A673 (cell line): Measurements from ENCODE around the gene LTC4S. TPM values are rescaled to one million over a fixed set of nuclear protein-coding genes. Genes with fewer than 3 reads are reported as not detected.

Experiments
- BruUV-seq: library from RNA; stranded (reverse); fragments of 400-500 nt; replicated peaks from 2 replicates; lab custom pipeline; 2021; lab: Mats Ljungman, UMichigan
- CTCF ChIA-PET: fragments of 300-600 bp; sonication (Branson Sonifier 250); formaldehyde crosslinking; loops from one replicate; lab custom pipeline; 2022; ENCODE audit warnings: antibody characterized with exemption; lab: Charles Lee
- POLR2A ChIA-PET: fragments of 300-600 bp; sonication (Branson Sonifier 250); formaldehyde crosslinking; loops from one replicate; lab custom pipeline; 2022; ENCODE audit warnings: antibody characterized with exemption; ENCODE audit not compliant: low non-redundant PET; lab: Charles Lee
- DNase-seq: peaks from one replicate; pipeline ENCODE4 v3.0.0-alpha.2; 2015; ENCODE audit warnings: low spot score
- H3K27ac ChIP-seq: fragments of 200-600 bp; sonication (generic); 2 replicates; pipeline ENCODE4 v1.5.1; 2016; ENCODE audit warnings: mixed run types, low read depth, mild to moderate bottlenecking, mixed read lengths, antibody characterized with exemption, low read length; ENCODE audit not compliant: poor library complexity, severe bottlenecking
- H3K27me3 ChIP-seq: fragments of 200-600 bp; sonication (generic); replicated peaks from 2 replicates; pipeline ENCODE4 v1.6.1; 2017; ENCODE audit warnings: mixed run types, low read depth, mild to moderate bottlenecking, mixed read lengths, antibody characterized with exemption, low read length; ENCODE audit not compliant: insufficient read depth, poor library complexity
- H3K36me3 ChIP-seq: fragments of 200-600 bp; sonication (generic); 2 replicates; pipeline ENCODE4 v1.6.1; 2016; ENCODE audit warnings: mixed run types, mild to moderate bottlenecking, mixed read lengths, antibody characterized with exemption, low read length; ENCODE audit not compliant: insufficient read depth, poor library complexity, severe bottlenecking
- H3K4me1 ChIP-seq: fragments of 200-600 bp; sonication (generic); 2 replicates; pipeline ENCODE4 v1.6.1; 2017; ENCODE audit warnings: mixed run types, mild to moderate bottlenecking, mixed read lengths, antibody characterized with exemption, low read length; ENCODE audit not compliant: insufficient read depth, poor library complexity, severe bottlenecking
- H3K4me3 ChIP-seq: fragments of 200-600 bp; sonication (generic); 2 replicates; pipeline ENCODE4 v1.5.1; 2016; ENCODE audit warnings: low read depth, mixed run types, mild to moderate bottlenecking, mixed read lengths, low read length; ENCODE audit not compliant: poor library complexity, severe bottlenecking
- H3K9me3 ChIP-seq: fragments of 200-600 bp; sonication (generic); 2 replicates; pipeline ENCODE4 v1.6.1; 2016; ENCODE audit warnings: mixed run types, low read depth, mild to moderate bottlenecking, mixed read lengths, antibody characterized with exemption, low read length; ENCODE audit not compliant: poor library complexity, severe bottlenecking
- EZH2 ChIP-seq: fragments of 200-600 bp; sonication (generic); IDR thresholded peaks from 2 replicates; pipeline ENCODE4 v1.6.1; 2017; ENCODE audit warnings: borderline replicate concordance, low read depth, mild to moderate bottlenecking, mixed read lengths, antibody characterized with exemption, low read length; ENCODE audit not compliant: poor library complexity, severe bottlenecking
- intact Hi-C: fragments of 100-400 bp; cut with micrococcal nuclease; formaldehyde crosslinking; loops from one replicate; pipeline ENCODE4 v1.10.0; 2022; ENCODE audit not compliant: unreplicated experiment
- total RNA-seq: library from RNA; stranded (reverse); gene quantifications from 2 replicates; pipeline ENCODE4 v1.2.3, GENCODE V29; 2021
- TF ChIP-seq, protein P1 (sequence below): fragments of 300-800, 200-600 bp; sonication (generic); conservative IDR thresholded peaks from 2 replicates; pipeline ENCODE4 v1.5.1; 2017; ENCODE audit warnings: low read depth, mild to moderate bottlenecking, antibody characterized with exemption, low read length, moderate library complexity, mixed read lengths

The LTC4S gene
- total RNA-seq, 1 experiment from 2014 or later: 0.58 TPM

DNA sequence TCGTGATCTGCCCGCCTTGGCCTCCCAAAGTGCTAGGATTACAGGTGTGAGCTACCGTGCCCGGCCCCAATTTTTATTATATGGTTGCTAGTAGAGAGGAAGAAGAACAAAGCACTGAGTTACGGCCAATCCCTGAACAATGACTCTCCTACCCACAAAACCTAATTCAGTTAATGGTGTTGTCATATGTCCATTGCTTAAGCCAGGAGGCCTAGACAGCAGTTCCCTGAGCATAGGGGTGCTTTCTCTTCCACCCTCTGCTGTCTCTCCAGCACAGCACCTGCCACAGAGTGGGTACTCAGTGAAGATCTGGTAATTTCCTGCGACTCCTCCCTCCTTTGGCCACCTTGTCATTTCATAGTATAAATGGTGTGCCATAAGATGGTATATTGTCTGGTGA, 21.4 kb upstream of the LTC4S start:
- Histone ChIP-seq H3K9me3 (no peaks in the 10 kb centered on the region), H3K4me3 (no peak overlapping the region), H3K27ac (no peak overlapping the region), H3K4me1 (peaks cover under 1% of the 10 kb centered on the region), H3K36me3 (peaks cover 49% of the 10 kb centered on the region), H3K27me3 (no peaks in the 10 kb centered on the region)
- POLR2A ChIA-PET: no interaction called here
- BruUV-seq: no TSS peak
- intact Hi-C loops: no loop called here
- CTCF ChIA-PET: no interaction called here
- DNase-seq: no peak
- TF ChIP-seq, protein P1, sequence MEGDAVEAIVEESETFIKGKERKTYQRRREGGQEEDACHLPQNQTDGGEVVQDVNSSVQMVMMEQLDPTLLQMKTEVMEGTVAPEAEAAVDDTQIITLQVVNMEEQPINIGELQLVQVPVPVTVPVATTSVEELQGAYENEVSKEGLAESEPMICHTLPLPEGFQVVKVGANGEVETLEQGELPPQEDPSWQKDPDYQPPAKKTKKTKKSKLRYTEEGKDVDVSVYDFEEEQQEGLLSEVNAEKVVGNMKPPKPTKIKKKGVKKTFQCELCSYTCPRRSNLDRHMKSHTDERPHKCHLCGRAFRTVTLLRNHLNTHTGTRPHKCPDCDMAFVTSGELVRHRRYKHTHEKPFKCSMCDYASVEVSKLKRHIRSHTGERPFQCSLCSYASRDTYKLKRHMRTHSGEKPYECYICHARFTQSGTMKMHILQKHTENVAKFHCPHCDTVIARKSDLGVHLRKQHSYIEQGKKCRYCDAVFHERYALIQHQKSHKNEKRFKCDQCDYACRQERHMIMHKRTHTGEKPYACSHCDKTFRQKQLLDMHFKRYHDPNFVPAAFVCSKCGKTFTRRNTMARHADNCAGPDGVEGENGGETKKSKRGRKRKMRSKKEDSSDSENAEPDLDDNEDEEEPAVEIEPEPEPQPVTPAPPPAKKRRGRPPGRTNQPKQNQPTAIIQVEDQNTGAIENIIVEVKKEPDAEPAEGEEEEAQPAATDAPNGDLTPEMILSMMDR: no peak
- no peak for TF ChIP-seq EZH2

DNA sequence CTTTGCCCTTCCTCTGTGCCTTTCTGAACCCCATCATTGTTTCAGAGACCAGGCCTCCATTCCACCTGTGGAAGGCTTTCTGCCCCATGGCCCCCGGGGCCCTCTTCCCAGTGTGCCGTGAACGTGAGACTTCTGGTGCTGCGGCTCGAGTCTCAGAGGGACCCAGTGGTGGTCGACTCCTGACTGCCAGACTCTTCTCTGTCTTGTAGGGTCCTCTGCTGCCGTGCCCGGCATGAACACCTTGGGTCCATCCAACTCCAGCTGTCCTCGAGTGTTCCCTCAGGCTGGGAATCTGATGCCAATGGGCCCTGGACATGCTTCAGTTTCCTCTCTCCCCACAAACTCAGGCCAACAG, 20.1 kb upstream of the LTC4S start:
- Histone ChIP-seq H3K9me3 (no peaks in the 10 kb centered on the region), H3K36me3 (peaks cover 48% of the 10 kb centered on the region), H3K27ac (no peak overlapping the region), H3K4me3 (no peak overlapping the region), H3K27me3 (no peaks in the 10 kb centered on the region), H3K4me1 (no peaks in the 10 kb centered on the region)
- intact Hi-C loops: no loop called here
- ChIA-PET POLR2A (no interaction called here), CTCF (no interaction called here)
- no peak for DNase-seq
- no TSS peak for BruUV-seq
- TF ChIP-seq EZH2: no peak
- TF ChIP-seq, protein P1: no peak

DNA sequence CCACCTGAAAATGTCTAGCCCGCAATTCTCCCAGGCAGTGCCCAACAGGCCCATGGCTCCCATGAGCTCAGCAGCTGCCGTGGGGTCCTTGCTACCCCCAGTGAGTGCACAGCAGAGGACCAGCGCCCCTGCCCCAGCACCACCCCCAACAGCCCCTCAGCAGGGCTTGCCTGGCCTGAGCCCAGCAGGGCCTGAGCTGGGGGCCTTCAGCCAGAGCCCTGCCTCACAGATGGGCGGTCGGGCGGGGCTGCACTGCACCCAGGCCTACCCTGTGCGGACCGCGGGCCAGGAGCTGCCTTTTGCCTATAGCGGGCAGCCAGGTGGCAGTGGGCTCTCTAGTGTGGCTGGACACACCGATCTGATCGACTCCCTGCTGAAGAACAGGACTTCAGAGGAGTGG, 19.3 kb upstream of the LTC4S start:
- no peaks in the 10 kb centered on the region for H3K9me3 ChIP-seq
- no peaks in the 10 kb centered on the region for H3K27me3 ChIP-seq
- ChIA-PET CTCF (no interaction called here), POLR2A (interaction anchor here (0.6 kb wide), 1 partner anchor 78 kb away, joined by 3 read pairs; no protein-coding TSS in a partner anchor)
- BruUV-seq: no TSS peak
- H3K4me3 ChIP-seq: no peak overlapping the region
- no peak for DNase-seq
- intact Hi-C loops: no loop called here
- no peak overlapping the region for H3K27ac ChIP-seq
- H3K4me1 ChIP-seq: no peaks in the 10 kb centered on the region
- peaks cover 45% of the 10 kb centered on the region for H3K36me3 ChIP-seq
- TF ChIP-seq, protein P1: no peak
- TF ChIP-seq EZH2: no peak
